Liver (tissue), 10 donors: ENCODE measurements around the gene SLC16A14. TPM values are rescaled to one million over a fixed set of nuclear protein-coding genes. Genes with fewer than 3 reads are reported as not detected.

ENCODE experiments used
- DNase-seq: peaks from one replicate; pipeline ENCODE4 v3.0.0-alpha.2; 2017; ENCODE audit warnings: low spot score
- H3K27ac ChIP-seq, 2 donors: one replicate each; pipeline ENCODE4 v1.7.0; 2013; ENCODE audit warnings: inconsistent platforms in 2 of 2, low read length in 2 of 2, control low read depth in 1 of 2, low read depth in 1 of 2, mild to moderate bottlenecking in 1 of 2
- H3K27me3 ChIP-seq, 4 donors: one replicate each; pipeline versions ENCODE4 v1.6.1 to v1.7.0; 2013; ENCODE audit warnings: low read length in 3 of 4, inconsistent platforms in 1 of 4, mild to moderate bottlenecking in 1 of 4, moderate library complexity in 1 of 4; ENCODE audit not compliant: control insufficient read depth in 4 of 4, insufficient read depth in 4 of 4
- H3K36me3 ChIP-seq, 4 donors: one replicate each; pipeline versions ENCODE4 v1.6.1 to v1.7.0; 2013; ENCODE audit warnings: low read length in 3 of 4, mild to moderate bottlenecking in 3 of 4, low read depth in 1 of 4, moderate library complexity in 1 of 4; ENCODE audit not compliant: control insufficient read depth in 4 of 4, insufficient read depth in 3 of 4
- H3K4me1 ChIP-seq, 4 donors: one replicate each; pipeline versions ENCODE4 v1.6.1 to v1.7.0; 2013; ENCODE audit warnings: low read length in 3 of 4, mild to moderate bottlenecking in 3 of 4, moderate library complexity in 1 of 4; ENCODE audit not compliant: control insufficient read depth in 4 of 4, insufficient read depth in 4 of 4
- H3K4me3 ChIP-seq, 3 donors: one replicate each; pipeline versions ENCODE4 v1.6.1 to v1.7.0; 2013; ENCODE audit warnings: low read length in 3 of 3, control low read depth in 1 of 3, low read depth in 1 of 3, mild to moderate bottlenecking in 1 of 3
- H3K9ac ChIP-seq, 2 donors: one replicate each; pipeline ENCODE4 v1.7.0; 2013; ENCODE audit warnings: low read length in 2 of 2, mild to moderate bottlenecking in 2 of 2, moderate library complexity in 2 of 2, control low read depth in 1 of 2, low read depth in 1 of 2
- H3K9me3 ChIP-seq, 4 donors: one replicate each; pipeline versions ENCODE4 v1.6.1 to v1.7.0; 2013; ENCODE audit warnings: low read length in 3 of 4; ENCODE audit not compliant: control insufficient read depth in 4 of 4
- ATF3 ChIP-seq: IDR thresholded peaks from 2 replicates; pipeline ENCODE4 v1.6.1; 2016; ENCODE audit warnings: antibody characterized with exemption
- EGR1 ChIP-seq, 2 donors: IDR thresholded peaks; 2 replicates each; pipeline ENCODE4 v1.6.1; 2016 to 2018; ENCODE audit warnings: antibody characterized with exemption in 2 of 2, low read depth in 2 of 2
- FOXA1 ChIP-seq: IDR thresholded peaks from 2 replicates; pipeline ENCODE4 v1.6.1; 2016; ENCODE audit warnings: antibody characterized with exemption
- GABPA ChIP-seq, 2 donors: IDR thresholded peaks in 1 of 2; conservative IDR thresholded peaks in 1 of 2; 2 replicates each; pipeline ENCODE4 v1.6.1; 2016; ENCODE audit warnings: antibody characterized with exemption in 2 of 2, mild to moderate bottlenecking in 1 of 2, moderate library complexity in 1 of 2
- WGBS: extraction: QIAGEN DNeasy Blood & Tissue Kit; methylation state at CpG from one replicate; pipeline ENCODE4 v1.1.7; 2013; 5-methylcytosine and 5-hydroxymethylcytosine counted together
- polyA plus RNA-seq, 2 donors: library from polyadenylated mRNA; stranded (reverse) in 1 of 2; unstranded in 1 of 2; fragments of 200-250 nt in 1 of 2; fragments of >200 nt in 1 of 2; fragmentation: Nextera tagmentation in 1 of 2; extraction: Ambion mirVana in 1 of 2; gene quantifications; one replicate each; pipeline versions ENCODE4 v1.2.1 to v1.2.3, GENCODE V29; 2013 to 2015
- small RNA-seq: library from RNA; depleted of rRNA; stranded (forward); fragments of <200 nt; gene quantifications from one replicate; pipeline ENCODE3, GENCODE V24; 2014
- total RNA-seq, 2 donors: library from RNA; depleted of rRNA; stranded (reverse); fragments of >200 nt; gene quantifications; one replicate each; pipeline ENCODE4 v1.2.3, GENCODE V29; 2014
- donor health status: healthy.
- donor health status: healthy.
- donor health status: healthy.
- donor health status: healthy.
- donor health status: healthy.

Gene SLC16A14
- total and polyA plus RNA-seq, 4 donors = 0.28 to 3.7 (median 1.1) TPM

DNA sequence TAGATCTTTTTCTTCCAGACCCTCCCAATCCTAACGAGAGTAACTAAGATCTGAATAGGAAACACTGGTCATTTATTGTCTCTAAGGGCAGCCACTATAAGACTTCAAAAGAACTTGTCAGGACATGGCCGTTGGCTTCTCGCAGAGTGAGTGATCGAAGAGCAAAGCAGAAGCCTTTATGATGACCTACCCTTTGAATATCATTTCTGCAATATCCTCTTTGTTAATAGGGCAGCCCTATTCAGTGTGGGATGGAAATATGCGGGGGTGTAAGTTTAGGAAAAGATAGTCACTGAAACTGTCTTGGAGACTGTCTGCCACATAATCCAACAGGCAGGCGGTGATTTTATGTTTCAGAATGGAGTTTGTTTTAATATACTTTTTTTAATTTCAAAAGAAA lies 75.5 kb downstream of the SLC16A14 start:
- H3K4me3 ChIP-seq = no peak overlapping the region
- no peak for TF ChIP-seq ATF3
- no peak for TF ChIP-seq FOXA1
- no peak for TF ChIP-seq GABPA (IDR thresholded peaks at IDR 0.05 in 1 of 2, conservative IDR thresholded peaks at IDR 0.05 in 1 of 2)
- no peak for TF ChIP-seq EGR1 (IDR thresholded peaks at IDR 0.05; ENCODE audit: low read depth in 2 of 2)

More for the DNA sequence above, 75.5 kb downstream of the SLC16A14 start:
- Histone ChIP-seq H3K27me3 (no peaks in the 10 kb centered on the region), H3K36me3 (no peaks in the 10 kb centered on the region), H3K27ac (no peak overlapping the region), H3K9ac (no peak overlapping the region), H3K9me3 (no peaks in the 10 kb centered on the region), H3K4me1 (no peaks in the 10 kb centered on the region)
- 94% methylated on average over 6 of the region's 6 CpGs for WGBS
- DNase-seq = no peak

Small RNA genes lying within 50 kb of the gene (small RNA-seq; reads per million reads assigned to genes)
- gene RNY4P19 = not detected

Other genes starting within 250 kb of the SLC16A14 start
- 100 to 1,000 TPM; 114 to 128 TPM for gene TRIP12, start 146.9 kb downstream of the SLC16A14 start, total RNA-seq
- 10 to 100 TPM; 13.9 to 20.3 TPM for gene TRIP12, start 146.9 kb downstream of the SLC16A14 start, polyA plus RNA-seq
- 1 to 10 TPM in 1 of 2 donors, under 1 TPM in 1; 0.56 to 1.3 TPM for gene FBXO36, start 146.4 kb downstream of the SLC16A14 start, total RNA-seq
- under 1 TPM; 0.65 to 0.74 TPM for gene FBXO36, start 146.4 kb downstream of the SLC16A14 start, polyA plus RNA-seq
- 1 to 10 TPM; 5.3 to 9.9 TPM for gene SP110, start 151.1 kb upstream of the SLC16A14 start, total RNA-seq
- gene SP110, start 151.1 kb upstream of the SLC16A14 start, polyA plus RNA-seq = 10 to 100 TPM in 1 of 2 donors, 1 to 10 TPM in 1; 6.6 to 15.4 TPM
- gene SP140, start 156.8 kb upstream of the SLC16A14 start, total RNA-seq = 1 to 10 TPM; 1.1 to 1.8 TPM
- gene SP140, start 156.8 kb upstream of the SLC16A14 start, polyA plus RNA-seq = under 1 TPM; 0.40 to 0.46 TPM